IPS DF 4.7 (cell line): ENCODE results near the gene CTTNBP2NL.
A peak's percentile ranks its signal among the peaks of the same experiment; 100 is the strongest.
"Not testable (repeated sequence)": the region's sequence is repeated elsewhere in the genome, so short reads cannot be mapped to it uniquely, and the experiment has no call there.

Experiments
- DNase-seq: peaks from one replicate; pipeline ENCODE4 v3.0.0-alpha.2; 2013; ENCODE audit warnings: low spot score; ENCODE audit errors: extremely low read depth

Gene CTTNBP2NL

DNA sequence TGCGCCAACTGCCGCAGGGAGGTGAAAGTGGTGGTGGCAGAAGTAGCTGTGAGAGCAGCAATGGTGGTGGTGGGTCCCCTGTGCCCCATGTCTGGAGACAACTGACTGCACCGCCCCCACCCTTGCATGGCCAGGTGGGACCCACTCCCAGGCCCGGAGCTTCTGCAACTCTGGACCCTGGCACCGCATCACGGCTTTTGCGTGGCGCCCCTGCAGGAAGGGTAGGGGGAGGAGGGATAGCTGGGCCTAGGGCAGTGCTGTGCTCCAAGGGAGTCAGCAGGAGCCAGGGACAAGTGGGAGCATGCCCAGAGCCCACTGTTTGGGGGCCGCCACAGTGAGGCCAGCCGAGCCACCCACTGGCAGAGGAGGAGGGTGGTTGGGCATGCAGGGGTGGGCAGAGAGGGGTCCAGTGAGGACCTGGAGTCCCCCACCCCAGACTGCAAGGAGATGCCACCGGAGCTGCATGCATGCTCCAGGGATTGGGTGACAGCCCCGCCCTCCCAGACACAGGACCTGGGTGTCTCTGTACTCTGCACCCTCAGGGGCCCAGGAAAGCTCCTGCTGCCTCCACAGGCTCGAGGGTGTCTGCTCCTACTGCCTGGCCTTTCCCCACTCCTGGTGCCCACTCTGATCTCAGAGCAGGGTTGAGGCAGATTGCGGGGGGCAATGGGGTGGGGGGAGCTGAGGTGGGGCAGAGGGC is 9.8 kb upstream of the CTTNBP2NL start:
- no peak for DNase-seq

DNA sequence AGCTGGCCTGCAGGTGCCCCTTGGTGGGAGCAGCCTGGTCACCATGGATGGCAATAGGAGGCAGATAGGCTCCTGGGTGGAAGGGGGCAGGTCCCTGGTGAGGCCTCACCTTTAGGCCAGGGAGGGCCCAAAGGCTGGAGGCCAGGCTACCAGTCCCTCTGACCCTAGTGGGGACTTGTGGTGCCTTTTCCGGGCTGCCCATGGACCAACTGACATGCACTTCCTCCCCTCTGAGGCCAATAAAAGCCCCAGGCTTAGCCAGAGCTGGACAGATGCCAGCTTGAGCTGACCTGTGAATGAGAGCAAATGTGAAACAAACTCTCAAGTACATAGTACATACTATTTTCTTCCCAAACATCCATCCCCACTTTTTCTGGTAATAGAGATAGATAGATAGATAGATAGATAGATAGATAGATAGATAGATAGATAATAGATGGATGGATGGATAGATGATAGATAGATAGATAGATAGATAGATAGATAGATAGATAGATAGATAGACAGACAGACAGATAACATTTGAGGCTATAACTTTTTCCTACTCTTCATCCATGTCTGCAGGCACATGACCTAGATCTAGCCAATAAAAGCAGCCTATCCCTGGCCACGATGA is 9.2 kb upstream of the CTTNBP2NL start:
- DNase-seq: no peak

DNA sequence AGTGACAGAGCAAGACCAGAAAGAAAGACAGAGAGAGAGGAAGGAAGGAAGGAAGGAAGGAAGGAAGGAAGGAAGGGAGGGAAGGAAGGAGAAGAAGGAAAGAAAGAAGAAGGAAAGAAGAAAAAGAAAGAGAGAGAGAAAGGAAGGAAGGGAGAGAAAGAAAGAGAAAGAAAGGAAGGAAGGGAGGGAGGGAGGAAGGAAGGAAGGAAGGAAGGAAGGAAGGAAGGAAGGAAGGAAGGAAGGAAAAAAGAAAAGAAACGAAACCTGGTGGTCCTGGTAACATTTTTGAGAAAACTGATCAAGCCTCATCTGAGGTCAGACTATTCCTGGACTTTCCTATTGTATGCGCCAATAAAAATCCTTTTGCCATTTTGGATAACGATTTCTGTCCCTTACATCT is 8.2 kb upstream of the CTTNBP2NL start:
- no peak for DNase-seq

DNA sequence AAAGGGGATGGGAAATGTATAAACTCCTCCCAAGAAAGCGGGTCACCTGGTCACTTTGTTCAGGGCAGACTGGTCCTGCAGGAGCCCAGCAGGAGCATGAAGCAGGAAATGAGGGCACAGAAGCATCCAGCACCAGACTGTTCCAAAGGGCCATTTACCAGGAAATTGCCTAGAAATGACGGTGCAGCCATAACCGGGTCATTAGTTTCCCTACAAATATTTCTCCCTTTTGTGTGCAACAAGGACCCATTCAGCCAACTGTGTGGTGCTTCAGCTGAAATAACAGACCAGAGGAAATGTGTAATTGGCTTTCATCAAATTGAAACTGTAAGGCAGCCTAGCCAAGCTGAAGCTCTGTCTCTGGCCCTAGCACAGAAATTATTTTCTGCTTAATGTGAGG is 7.6 kb upstream of the CTTNBP2NL start:
- no peak for DNase-seq

DNA sequence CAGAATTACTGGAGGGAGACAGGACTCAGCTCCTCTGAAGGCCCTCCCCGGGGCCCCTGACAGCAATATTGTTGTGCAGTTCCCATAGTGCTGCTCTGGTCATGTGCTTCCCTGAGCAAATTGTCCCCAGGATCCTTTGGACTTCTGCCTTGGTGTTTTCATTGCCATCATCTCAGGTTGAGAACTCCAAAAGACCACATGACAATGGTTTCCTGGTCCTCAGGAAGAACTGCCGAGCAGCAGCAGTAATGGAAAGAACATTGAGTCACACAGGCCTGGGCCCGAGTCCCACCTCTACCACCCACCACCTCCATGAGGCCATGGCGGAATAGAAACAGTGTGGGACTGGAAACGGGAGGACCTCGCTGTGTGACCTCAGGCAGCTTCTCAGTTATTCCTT is 6.3 kb upstream of the CTTNBP2NL start:
- DNase-seq: no peak

DNA sequence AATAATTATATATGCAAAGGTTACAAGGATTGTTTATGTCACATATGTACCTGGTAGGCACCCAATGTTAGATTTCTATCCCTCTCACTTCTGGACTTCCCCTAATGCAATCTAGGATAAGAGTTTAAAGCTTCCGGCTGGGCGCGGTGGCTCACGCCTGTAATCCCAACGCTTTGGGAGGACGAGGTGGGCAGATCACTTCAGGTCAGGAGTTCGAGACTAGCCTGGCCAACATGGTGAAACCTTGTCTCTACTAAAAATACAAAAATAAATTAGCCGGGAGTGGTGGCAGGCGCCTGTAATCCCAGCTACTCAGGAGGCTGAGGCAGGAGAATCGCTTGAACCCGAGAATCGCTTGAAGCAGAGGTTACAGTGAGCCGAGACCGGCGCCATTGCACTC is 5.7 kb upstream of the CTTNBP2NL start:
- not testable (repeated sequence) for DNase-seq

DNA sequence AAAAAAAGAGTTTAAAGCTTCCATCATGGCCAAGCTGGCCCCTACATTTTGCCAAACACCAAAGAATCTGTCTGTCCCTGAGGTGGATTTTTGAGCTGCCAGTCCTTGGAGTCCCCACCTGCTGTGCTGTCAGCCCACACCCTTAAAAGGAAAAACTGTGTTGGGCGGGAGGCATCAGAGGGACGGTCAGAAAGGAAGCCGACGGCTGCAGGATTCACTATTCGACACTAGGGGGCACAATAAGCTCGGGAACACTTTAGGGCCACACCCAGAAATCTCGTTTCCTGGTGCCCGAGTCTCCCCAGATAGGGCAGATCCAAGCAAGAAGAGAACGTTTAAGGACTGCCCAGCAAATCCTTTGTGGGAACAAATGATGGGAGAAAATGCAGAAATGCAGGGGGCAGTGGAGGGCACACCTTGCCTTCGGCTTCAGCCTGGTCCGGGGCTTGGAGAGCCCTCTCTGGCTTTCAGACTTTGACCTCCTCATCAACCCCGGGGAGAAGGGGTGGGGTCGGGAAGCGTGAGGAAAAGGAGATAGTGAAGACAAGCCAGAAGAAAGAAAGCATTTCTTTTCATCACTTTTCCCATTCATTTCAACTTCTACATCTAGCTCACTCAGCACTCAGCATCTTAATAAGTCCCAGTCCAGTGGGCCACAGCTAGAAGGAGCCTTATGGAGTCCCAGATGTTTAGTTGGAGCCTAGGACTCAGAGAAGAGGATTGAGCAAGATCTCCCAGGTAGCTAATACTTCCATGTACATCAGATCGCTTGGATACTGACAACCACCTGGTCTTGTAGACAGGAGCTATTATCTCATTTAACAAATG is 5.0 kb upstream of the CTTNBP2NL start:
- peak; percentile 93 for DNase-seq

DNA sequence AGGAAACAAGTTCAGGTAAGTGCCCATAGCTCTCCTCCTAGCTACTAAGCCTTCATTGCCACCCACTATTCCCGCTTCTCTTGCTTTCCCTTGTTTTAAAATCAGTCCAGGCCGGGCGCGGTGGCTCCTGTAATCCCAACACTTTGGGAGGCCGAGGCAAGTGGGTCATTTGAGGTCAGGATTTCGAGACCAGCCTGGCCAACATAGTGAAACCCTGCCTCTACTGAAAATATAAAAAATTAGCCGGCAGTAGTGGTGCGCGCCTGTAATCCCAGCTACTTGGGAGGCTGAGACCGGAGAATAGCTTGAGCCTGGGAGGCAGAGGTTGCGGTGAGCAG is 4.4 kb upstream of the CTTNBP2NL start:
- no peak for DNase-seq

DNA sequence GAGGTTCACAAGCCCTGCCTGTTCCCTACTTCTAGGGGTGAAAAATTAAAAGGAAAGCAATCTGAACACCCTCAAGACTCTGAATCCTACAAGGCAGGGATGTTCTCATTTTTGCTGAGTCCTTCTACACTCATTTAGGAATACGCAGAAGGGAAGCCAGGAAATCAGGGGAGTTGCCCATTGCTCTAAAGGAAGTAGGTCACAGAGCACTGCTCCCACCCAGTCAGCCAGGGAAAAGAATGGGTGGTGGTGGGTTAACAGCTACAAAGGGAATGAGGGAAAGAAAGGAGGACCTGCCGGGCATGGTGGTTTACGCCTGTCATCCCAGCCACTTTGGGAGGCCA is 2.4 kb upstream of the CTTNBP2NL start:
- DNase-seq: no peak

DNA sequence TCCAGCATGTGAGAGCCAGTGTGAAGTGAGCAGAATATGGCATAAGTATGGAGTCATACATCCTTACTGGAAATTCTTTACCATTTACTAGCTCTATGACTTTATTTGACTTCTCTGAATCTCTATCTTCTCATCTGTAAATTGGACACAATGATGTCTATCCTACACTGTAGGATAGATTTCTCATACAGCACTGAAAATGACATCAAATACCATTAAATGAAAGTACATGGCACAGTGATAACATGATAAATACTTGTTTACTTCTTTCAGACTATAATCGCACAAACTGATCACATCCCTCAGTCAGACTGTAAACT is 1.3 kb upstream of the CTTNBP2NL start:
- DNase-seq: no peak

DNA sequence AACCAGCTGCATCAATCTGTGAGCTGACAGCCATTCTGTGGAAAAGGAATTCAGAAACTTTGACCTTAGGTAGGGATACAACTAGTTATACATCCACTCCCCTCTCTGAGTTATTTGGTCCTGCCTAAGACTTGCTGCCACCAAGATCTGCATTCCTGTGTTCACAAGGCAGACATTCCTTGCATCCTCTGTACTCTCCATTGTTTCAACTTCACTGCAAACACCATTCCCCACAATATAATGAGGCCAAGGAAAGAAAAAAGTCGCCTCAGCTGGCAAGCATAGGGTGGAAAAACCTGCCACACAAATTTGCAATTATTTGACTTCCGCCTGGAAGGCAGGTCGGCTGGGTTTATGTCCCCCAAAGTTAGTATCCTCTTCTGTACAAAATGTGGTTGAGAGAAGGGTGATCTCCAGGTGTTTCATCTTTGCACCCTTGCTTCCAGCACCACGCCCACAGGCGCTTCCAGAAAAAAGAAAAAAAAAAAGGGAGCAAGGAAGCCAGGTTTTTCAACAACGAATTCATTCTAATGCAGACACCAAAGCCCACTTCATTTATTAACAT is 676 bp upstream of the CTTNBP2NL start:
- DNase-seq: no peak

DNA sequence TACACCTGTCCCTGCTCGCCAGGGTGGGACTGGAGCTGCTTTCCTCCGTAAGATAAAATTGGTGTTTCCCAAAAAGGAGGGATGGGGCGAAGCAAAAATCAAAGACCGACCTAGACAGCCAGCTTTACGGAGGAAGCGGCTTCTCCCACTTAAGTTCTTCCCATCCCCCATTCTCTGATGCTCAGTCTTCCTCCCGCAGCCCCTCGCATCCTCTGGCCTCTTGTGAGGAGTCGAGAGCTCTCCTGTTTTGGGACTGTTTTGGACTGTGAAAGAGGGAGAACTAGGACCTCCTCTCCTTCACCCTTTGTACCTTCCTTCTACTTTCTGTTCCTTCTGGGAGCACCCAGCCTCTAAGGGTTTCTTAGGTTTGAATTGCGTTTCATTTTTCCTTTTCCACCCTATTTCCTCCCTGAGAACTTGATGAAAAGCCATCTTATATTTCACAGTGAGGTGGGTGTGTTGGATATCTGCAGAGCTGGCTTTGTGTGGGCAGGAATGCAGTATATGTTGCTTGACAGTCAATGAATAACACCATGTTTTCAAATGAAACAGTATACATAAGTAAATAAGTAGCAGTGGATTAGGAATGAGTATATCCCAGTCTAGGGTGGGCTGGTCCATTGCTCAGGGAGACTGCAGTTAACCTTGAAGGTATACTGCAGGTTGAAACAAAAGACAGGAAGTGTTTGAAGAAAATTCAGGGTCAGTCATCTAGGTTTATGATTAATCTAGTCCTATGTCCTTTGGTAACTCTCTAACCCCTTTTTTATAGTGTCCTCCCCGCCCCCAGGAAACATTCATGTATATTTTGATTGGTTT is 848 bp downstream of the CTTNBP2NL start:
- DNase-seq: no peak

DNA sequence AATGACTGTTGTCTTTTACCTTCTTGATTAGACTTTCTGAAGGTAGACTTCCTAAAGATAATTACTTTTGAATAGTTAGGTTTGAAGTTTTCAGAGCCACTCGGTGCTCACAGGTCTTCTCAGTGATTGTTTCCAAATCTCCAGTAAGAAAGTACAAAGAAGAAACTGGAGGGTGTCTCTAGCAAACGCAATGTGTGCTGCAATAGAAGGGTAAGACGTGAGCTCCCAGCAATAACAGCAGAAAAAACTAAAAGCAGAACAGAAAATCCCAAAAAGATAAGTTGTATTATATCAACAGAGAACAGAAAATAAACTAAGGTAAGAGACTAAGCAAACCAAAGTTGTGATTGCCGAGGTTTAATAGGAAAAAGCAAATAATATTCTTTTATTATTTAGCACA is 1.8 kb downstream of the CTTNBP2NL start:
- no peak for DNase-seq

DNA sequence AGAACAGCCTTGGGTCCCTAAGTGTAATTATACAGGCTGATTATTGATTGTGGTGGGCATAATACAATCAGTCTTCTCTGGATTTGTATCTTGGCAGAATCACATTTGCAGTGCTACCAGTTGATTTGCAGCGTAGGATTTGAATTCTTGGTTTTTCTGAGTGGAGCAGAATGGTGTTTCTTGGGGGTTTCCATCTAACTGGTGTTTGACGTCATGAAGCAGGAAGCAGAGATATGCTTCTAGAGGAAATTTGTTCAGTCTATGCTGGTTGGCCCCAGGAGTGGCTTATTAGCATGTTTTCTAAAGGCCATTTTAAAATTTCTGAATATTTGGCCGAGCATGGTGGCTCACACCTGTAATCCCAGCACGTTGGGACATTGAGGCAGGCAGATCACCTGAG is 3.4 kb downstream of the CTTNBP2NL start:
- DNase-seq: no peak

DNA sequence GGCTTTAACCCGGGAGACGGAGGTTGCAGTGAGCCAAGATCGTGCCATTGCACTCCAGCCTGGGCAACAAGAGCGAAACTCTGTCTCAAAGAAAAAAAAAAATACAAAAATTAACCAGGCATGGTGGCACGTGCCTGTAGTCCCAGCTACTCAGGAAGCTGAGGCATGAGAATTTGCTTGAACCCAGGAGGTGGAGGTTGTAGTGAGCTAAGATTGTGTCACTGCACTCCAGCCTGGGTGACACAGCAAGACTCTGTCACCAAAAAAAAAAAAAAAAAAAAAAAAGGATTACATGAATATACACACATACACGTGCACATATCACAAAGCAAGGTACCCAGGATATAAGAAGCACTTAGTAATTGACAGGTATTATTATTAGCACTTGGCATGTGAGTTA is 4.7 kb downstream of the CTTNBP2NL start:
- not testable (repeated sequence) for DNase-seq

DNA sequence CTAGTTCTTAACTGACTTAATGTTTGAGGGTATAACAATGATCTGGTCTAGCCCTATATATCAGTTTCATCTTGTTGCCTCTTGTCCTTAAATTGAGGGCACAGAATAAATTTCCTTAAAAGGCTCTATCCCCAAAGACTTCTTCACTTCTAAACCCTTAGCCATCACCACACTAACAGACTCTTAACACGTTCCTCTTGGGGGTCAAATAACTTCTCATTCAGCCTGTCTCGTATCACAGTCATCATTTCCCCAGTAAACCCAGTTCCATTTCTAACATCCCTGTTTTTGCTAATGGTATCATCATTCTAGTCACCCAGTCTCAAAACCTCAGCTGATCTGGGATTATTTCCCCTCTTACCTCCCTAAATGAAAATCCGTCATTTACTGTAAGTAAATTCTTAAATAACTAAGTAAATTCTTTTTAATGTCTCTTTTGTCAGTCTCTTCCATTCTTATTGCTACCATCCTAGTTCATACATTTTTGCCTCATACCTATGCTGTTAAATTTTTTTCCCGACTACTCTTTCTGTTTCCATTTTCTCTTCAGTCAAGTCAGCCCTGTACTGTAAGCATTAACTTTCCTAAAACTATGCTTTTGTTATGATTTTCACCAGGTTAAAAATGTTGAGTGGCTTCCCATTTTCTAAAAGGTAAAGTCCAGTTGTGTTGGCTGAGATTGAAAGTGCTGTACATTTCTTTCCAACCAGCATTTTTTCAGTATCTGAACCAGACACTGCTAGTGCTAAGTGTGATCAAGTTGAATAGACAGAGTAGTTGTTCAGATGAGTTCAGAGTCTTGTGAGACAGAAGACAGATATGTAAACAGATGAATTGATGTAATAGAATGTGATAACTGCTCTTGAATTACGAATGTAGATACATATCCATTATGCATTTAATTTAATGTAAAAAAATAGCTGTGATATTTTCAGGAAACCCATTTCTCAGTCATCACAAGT is 6.9 kb downstream of the CTTNBP2NL start:
- DNase-seq: no peak

DNA sequence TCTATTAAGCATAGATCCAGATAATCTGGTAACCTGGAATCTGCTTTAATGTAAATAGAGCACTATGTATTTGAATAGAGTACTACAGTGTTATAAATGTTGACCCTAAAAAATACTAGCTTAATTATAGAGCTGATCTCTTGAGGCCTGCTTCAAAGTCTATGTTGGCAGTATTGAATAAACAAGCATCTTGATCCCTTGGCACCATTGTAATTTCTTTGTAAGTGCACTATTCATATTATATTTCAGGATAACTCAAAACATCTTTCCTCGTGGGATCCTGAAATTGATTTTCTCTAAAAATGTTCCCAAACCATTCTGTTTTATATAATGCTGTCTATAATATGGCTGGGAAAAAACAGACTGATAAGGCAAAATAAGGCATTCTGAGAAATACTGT is 10.8 kb downstream of the CTTNBP2NL start:
- DNase-seq: no peak

DNA sequence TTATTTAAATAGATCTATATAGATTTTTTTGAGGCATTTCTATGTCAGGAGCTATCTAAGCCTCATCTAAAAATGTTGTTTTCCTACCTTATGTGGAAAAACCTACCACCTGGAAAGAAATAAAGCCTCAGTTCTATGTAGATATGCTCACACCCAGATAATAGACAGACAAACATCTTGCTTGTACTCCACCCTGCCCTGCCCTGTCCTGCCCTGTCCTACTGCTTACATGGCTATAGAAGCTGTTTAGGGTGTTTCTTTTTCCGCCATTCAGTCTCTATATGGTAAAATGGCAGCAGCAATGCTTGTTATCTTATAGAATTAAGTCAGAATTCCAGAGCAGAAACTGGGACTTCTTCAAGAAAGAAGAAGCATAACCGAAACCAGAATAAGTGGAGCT is 13.4 kb downstream of the CTTNBP2NL start:
- no peak for DNase-seq

DNA sequence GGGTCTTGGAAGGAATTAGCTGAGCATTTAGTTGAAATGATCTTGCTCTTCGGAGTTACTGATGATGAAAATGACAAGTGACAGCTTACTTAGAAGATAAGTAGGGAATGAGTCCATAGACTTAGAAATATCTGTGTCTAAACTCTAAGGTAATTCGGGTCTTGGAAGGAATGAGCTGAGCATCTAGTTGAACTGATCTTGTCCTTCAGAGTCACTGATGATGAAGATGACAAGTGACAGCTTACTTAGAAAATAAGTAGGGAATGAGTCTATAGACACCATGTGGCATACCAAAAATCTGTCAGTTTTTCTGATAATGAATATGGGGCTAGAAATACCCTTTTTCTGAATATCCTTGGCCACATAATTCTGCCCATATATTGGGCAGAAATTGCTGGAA is 14.7 kb downstream of the CTTNBP2NL start:
- no peak for DNase-seq

DNA sequence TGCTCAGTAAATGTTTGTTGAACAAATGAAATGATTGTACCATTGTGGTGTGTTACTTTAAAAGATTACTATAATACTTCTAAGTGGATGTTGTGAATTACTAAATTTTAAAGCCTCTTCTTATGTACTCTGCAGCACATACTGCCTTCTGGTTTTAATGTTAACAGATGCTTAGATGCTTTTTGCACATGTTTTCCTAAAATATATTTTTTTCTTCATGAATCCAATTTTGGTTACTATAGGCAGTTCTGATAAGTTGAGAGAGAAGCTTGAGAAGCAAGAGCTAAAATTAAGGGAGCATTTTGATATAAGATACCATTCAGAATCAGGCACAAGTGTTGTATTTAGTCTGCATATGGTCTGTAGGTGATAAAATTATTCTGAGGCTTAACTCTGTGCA is 21.3 kb downstream of the CTTNBP2NL start:
- no peak for DNase-seq
